ENCODE data around the gene SH3GL3. TPM values are rescaled to one million over a fixed set of nuclear protein-coding genes. Genes with fewer than 3 reads are reported as not detected.

SH3GL3 gene
- total RNA-seq, 4 donors from 2014 or later, result 0.40 TPM; not detected in 3

DNA sequence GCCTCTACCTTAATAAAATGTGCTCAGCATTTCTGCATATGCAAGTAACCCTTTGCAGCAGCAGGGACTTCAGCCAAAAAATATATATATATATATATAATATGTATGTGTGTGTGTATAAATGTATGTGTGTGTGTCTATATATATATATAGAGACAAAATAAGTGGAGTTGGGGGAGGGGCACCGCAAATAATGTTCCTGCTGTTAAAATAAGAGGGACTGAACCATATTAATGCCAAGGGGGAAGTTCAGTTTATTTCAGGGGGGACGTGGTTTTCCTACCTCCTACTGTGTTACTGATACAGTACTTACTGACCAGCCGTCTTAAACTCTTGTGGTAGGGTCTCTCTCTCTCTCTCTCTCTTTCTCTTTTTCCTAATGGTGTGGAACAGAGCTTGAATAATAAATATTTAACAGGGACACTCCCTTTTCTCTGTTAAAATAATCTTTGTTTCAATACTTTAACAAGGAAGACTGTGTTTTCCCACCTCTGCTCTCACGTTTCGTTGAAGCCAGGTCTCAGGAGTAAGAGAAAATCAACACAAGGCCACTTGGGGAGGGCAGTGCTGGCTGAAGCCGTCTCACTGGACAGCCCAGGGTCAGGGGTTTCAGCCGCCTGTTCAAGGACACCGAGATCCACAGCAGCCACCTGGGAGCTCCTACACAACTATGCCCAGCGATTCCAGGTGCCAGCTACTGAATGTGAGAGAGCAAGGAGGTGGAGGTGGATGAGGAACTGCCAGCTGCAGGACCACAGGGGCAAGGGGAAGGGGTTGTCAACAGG, 164.0 kb downstream of the SH3GL3 start:
- Histone ChIP-seq H3K4me3 (replicated peaks in 1 of 3) (no peak overlapping the region), H3K27ac (no peak overlapping the region), H3K36me3 (no peaks in the 10 kb centered on the region), H3K9me3 (no peaks in the 10 kb centered on the region), H3K4me1 (peaks cover 0 to 7% of the 10 kb centered on the region in 2 donors), H3K27me3 (no peaks in the 10 kb centered on the region)
- no peak for TF ChIP-seq POLR2A (IDR thresholded peaks at IDR 0.05)
- TF ChIP-seq, protein P1, sequence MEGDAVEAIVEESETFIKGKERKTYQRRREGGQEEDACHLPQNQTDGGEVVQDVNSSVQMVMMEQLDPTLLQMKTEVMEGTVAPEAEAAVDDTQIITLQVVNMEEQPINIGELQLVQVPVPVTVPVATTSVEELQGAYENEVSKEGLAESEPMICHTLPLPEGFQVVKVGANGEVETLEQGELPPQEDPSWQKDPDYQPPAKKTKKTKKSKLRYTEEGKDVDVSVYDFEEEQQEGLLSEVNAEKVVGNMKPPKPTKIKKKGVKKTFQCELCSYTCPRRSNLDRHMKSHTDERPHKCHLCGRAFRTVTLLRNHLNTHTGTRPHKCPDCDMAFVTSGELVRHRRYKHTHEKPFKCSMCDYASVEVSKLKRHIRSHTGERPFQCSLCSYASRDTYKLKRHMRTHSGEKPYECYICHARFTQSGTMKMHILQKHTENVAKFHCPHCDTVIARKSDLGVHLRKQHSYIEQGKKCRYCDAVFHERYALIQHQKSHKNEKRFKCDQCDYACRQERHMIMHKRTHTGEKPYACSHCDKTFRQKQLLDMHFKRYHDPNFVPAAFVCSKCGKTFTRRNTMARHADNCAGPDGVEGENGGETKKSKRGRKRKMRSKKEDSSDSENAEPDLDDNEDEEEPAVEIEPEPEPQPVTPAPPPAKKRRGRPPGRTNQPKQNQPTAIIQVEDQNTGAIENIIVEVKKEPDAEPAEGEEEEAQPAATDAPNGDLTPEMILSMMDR (IDR thresholded peaks at IDR 0.05), result no peak
- no peak for DNase-seq
- WGBS, 2 donors, result 67 to 68% methylated on average over 9 of the region's 9 CpGs
- intact Hi-C loops (cut with DNase I), result no loop called here

DNA sequence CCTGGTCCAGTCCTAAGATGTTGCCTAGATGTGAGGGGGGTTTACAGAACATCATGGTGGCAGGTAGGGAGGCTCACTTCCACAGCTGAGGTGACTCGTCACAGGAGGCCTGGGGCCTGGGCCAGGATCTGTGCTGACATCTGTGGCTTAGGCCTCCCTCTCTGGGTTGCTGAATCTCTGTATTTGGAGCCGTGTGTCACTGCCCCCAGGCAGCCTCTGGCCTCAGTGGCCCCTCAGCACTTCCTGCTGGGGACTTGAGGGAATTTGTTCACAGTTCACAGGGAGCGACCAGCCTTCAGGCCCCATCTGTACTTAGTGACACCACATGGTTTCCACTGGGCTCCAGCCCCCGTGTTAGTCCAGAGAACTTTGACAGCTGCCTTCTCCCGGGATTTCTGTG, 165.1 kb downstream of the SH3GL3 start:
- no peak overlapping the region for H3K27ac ChIP-seq
- H3K9me3 ChIP-seq, result no peaks in the 10 kb centered on the region
- 86 to 89% methylated on average over 5 of the region's 5 CpGs for WGBS, 2 donors
- TF ChIP-seq POLR2A (IDR thresholded peaks at IDR 0.05), result no peak
- TF ChIP-seq, protein P1 (IDR thresholded peaks at IDR 0.05), result no peak
- intact Hi-C loops (cut with DNase I), result no loop called here
- peaks cover 0 to 7% of the 10 kb centered on the region in 2 donors for H3K4me1 ChIP-seq
- no peaks in the 10 kb centered on the region for H3K27me3 ChIP-seq
- DNase-seq, result no peak
- H3K36me3 ChIP-seq, result no peaks in the 10 kb centered on the region
- H3K4me3 ChIP-seq (replicated peaks in 1 of 3), result no peak overlapping the region

DNA sequence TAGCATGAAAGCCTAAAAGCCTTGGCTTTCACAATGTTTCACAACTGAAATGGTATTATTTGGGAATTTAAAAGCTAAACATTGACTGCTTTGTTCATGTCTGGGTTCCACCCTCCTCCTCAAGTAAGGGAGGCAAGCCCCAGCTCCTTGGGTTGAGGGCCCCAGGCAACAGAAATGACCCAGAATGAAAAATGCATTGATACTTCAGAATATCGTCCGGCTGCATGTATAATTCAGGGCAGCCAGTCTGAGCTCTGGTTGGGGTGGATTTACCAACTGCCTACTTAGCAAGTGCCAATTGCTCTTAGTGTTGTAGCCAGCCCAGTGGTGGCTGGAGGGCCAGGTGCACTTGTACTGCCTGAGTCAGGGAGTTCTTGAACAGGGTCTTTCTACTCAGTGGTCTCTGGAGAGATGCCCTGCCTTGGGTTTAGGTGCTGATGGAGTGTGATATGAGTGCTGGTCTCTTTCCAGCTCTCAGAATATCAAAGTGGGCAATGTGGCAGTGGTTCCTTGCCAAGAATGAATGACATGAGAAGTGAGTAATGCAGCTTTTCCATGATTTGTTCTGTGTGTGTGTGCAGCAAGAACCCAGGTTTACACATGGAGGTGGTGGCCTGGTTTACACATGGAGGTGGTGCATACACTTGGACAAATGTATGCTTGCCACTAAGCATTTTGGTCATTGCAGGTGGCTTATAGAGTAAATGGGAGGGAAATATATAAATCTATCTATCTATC, 165.9 kb downstream of the SH3GL3 start:
- Histone ChIP-seq H3K4me3 (replicated peaks in 1 of 3) (no peak overlapping the region), H3K27ac (no peak overlapping the region), H3K27me3 (no peaks in the 10 kb centered on the region), H3K4me1 (peaks cover 0 to 7% of the 10 kb centered on the region in 2 donors), H3K9me3 (no peaks in the 10 kb centered on the region), H3K36me3 (no peaks in the 10 kb centered on the region)
- 86 to 91% methylated on average over 2 of the region's 2 CpGs for WGBS, 2 donors
- no peak for TF ChIP-seq POLR2A (IDR thresholded peaks at IDR 0.05)
- TF ChIP-seq, protein P1 (IDR thresholded peaks at IDR 0.05), result no peak
- intact Hi-C loops (cut with DNase I), result no loop called here
- no peak for DNase-seq

DNA sequence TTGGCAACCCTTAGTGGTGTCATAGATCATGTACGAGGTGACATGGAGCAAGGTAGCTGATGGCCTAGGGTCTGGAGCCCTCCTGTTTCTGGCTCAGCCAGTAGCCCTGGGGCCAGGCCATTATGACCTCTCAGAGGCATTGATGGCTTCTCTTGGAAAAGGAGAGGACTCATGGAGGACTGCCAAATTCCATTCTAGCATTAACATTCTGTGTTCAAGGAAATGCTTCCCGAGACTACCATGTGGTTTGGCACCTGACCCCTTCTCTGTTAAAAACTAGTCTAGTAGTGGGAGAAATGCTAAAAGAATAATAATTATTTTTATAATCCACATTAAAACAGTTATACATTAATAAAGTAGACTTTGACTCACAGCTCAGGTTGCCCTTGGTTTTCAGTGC, 166.6 kb downstream of the SH3GL3 start:
- 52 to 57% methylated on average over 2 of the region's 2 CpGs for WGBS, 2 donors

More for the DNA sequence above, 166.6 kb downstream of the SH3GL3 start:
- H3K4me3 ChIP-seq (replicated peaks in 1 of 3), result no peak overlapping the region
- DNase-seq, result peak; percentile 7 to 17
- no peaks in the 10 kb centered on the region for H3K36me3 ChIP-seq
- no peak for TF ChIP-seq POLR2A (IDR thresholded peaks at IDR 0.05)
- TF ChIP-seq, protein P1 (IDR thresholded peaks at IDR 0.05), result no peak
- intact Hi-C loops (cut with DNase I), result no loop called here
- H3K27ac ChIP-seq, result no peak overlapping the region
- no peaks in the 10 kb centered on the region for H3K27me3 ChIP-seq
- no peaks in the 10 kb centered on the region for H3K9me3 ChIP-seq
- peaks cover 0 to 7% of the 10 kb centered on the region in 2 donors for H3K4me1 ChIP-seq
